ENCODE measurements around the gene ULK3. TPM values are rescaled to one million over a fixed set of nuclear protein-coding genes. Genes with fewer than 3 reads are reported as not detected.

ULK3 gene
- total RNA-seq, 1 donor from 2014 or later: 46.5 TPM

GRCh38 chr15:74799856-74800558 lies 42.9 kb downstream of the ULK3 start:
- H3K4me3 Mint-ChIP-seq (ENCODE audit: unreplicated experiment): no peak overlapping the region
- no peaks in the 10 kb centered on the region for H3K4me1 Mint-ChIP-seq (ENCODE audit: low read depth, unreplicated experiment)
- H3K36me3 Mint-ChIP-seq (ENCODE audit: unreplicated experiment): peaks cover 6% of the 10 kb centered on the region
- TF ChIP-seq, protein P1, sequence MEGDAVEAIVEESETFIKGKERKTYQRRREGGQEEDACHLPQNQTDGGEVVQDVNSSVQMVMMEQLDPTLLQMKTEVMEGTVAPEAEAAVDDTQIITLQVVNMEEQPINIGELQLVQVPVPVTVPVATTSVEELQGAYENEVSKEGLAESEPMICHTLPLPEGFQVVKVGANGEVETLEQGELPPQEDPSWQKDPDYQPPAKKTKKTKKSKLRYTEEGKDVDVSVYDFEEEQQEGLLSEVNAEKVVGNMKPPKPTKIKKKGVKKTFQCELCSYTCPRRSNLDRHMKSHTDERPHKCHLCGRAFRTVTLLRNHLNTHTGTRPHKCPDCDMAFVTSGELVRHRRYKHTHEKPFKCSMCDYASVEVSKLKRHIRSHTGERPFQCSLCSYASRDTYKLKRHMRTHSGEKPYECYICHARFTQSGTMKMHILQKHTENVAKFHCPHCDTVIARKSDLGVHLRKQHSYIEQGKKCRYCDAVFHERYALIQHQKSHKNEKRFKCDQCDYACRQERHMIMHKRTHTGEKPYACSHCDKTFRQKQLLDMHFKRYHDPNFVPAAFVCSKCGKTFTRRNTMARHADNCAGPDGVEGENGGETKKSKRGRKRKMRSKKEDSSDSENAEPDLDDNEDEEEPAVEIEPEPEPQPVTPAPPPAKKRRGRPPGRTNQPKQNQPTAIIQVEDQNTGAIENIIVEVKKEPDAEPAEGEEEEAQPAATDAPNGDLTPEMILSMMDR (IDR thresholded peaks at IDR 0.05; ENCODE audit: partially characterized antibody, unreplicated experiment): peak; percentile 95
- H3K27ac Mint-ChIP-seq (ENCODE audit: unreplicated experiment): no peak overlapping the region
- DNase-seq: peak; percentile 79
- peaks cover 4% of the 10 kb centered on the region for H3K9me3 Mint-ChIP-seq (ENCODE audit: unreplicated experiment)
- H3K27me3 Mint-ChIP-seq (ENCODE audit: unreplicated experiment): peaks cover 4% of the 10 kb centered on the region

DNA sequence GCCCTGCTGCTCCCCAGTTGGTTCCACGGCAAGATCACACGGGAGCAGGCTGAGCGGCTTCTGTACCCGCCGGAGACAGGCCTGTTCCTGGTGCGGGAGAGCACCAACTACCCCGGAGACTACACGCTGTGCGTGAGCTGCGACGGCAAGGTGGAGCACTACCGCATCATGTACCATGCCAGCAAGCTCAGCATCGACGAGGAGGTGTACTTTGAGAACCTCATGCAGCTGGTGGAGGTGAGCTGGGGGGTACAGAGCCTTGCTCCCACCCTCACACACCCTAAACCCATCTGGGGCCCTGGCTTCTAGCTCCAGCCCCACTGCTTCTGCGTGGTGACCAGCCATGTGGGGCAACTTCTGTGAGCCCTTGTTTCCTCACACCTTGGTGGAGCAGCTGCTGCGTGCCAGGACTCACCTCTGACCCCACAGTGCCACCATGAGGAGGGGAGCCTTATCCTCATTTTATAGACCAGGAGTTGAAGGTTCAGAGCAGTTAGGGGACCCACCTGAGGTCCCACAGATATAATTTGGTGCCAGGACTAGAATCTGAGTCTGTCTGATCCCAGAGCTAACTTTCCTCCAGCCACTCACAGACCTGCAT lies 43.6 kb downstream of the ULK3 start:
- Mint-ChIP-seq H3K27ac (ENCODE audit: unreplicated experiment) (no peak overlapping the region), H3K9me3 (ENCODE audit: unreplicated experiment) (peaks cover 3% of the 10 kb centered on the region), H3K4me1 (ENCODE audit: low read depth, unreplicated experiment) (no peaks in the 10 kb centered on the region), H3K36me3 (ENCODE audit: unreplicated experiment) (peaks cover 6% of the 10 kb centered on the region), H3K27me3 (ENCODE audit: unreplicated experiment) (peaks cover 4% of the 10 kb centered on the region), H3K4me3 (ENCODE audit: unreplicated experiment) (no peak overlapping the region)
- no peak for DNase-seq
- TF ChIP-seq, protein P1 (IDR thresholded peaks at IDR 0.05; ENCODE audit: partially characterized antibody, unreplicated experiment): no peak

GRCh38 chr15:74798388-74799254 lies 44.3 kb downstream of the ULK3 start:
- no peak overlapping the region for H3K27ac Mint-ChIP-seq (ENCODE audit: unreplicated experiment)
- no peak for DNase-seq
- H3K4me3 Mint-ChIP-seq (ENCODE audit: unreplicated experiment): no peak overlapping the region
- TF ChIP-seq, protein P1 (IDR thresholded peaks at IDR 0.05; ENCODE audit: partially characterized antibody, unreplicated experiment): no peak
- no peaks in the 10 kb centered on the region for H3K4me1 Mint-ChIP-seq (ENCODE audit: low read depth, unreplicated experiment)
- H3K27me3 Mint-ChIP-seq (ENCODE audit: unreplicated experiment): peaks cover 4% of the 10 kb centered on the region
- H3K9me3 Mint-ChIP-seq (ENCODE audit: unreplicated experiment): no peaks in the 10 kb centered on the region
- H3K36me3 Mint-ChIP-seq (ENCODE audit: unreplicated experiment): no peaks in the 10 kb centered on the region

DNA sequence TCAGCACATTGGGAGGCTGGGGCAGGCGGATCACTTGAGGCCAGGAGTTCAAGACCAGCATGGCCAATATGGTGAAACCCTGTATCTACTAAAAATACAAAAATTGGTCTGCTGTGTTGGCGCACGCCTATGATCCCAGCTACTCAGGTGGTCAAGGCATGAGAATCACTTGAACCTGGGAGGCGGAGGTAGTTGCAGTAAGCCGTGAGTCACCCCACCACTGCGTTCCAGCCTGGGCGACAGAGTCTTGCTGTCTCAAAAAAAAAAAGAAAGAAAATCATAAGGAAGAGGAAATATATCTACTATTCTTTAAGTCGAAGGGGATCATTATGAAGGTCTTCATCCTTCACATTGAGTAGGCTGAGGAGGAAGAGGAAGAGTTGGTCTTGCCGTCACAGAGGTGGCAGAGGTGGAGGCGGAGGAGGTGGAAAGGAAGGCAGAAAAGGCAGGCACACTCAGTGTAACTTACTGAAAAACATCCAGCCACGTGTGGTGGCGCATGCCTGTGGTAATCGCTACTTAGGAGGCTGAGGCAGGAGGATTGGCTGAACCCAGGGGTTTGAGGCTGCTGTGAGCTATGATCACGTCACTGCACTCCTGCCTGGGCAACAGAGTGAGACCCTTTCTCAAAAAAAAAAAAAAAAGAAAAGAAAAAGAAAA lies 46.9 kb downstream of the ULK3 start:
- Mint-ChIP-seq H3K4me3 (ENCODE audit: unreplicated experiment) (no peak overlapping the region), H3K36me3 (ENCODE audit: unreplicated experiment) (no peaks in the 10 kb centered on the region), H3K27me3 (ENCODE audit: unreplicated experiment) (peaks cover 6% of the 10 kb centered on the region), H3K27ac (ENCODE audit: unreplicated experiment) (no peak overlapping the region), H3K9me3 (ENCODE audit: unreplicated experiment) (no peaks in the 10 kb centered on the region), H3K4me1 (ENCODE audit: low read depth, unreplicated experiment) (peaks cover 12% of the 10 kb centered on the region)
- DNase-seq: no peak
- TF ChIP-seq, protein P1 (IDR thresholded peaks at IDR 0.05; ENCODE audit: partially characterized antibody, unreplicated experiment): no peak
